HUES48 (cell line): ENCODE data around the gene PCP4L1.
"Not testable (repeated sequence)": the region's sequence is repeated elsewhere in the genome, so short reads cannot be mapped to it uniquely, and the experiment has no call there.

ENCODE experiments used
- H3K27ac ChIP-seq: one replicate; pipeline ENCODE4 v1.7.0; 2013; ENCODE audit warnings: low read depth, low read length, inconsistent platforms
- H3K27me3 ChIP-seq: 2 replicates; pipeline ENCODE4 v1.6.1; 2013; ENCODE audit warnings: mild to moderate bottlenecking, low read length; ENCODE audit not compliant: control insufficient read depth, insufficient read depth
- H3K36me3 ChIP-seq: 2 replicates; pipeline ENCODE4 v1.6.1; 2013; ENCODE audit warnings: low read length; ENCODE audit not compliant: control insufficient read depth, insufficient read depth
- H3K4me1 ChIP-seq: 2 replicates; pipeline ENCODE4 v1.6.1; 2013; ENCODE audit warnings: mild to moderate bottlenecking, low read length; ENCODE audit not compliant: control insufficient read depth, insufficient read depth
- H3K4me3 ChIP-seq: 2 replicates; pipeline ENCODE4 v1.5.1; 2013; ENCODE audit warnings: mild to moderate bottlenecking, low read depth, low read length
- H3K9ac ChIP-seq: 2 replicates; pipeline ENCODE4 v1.6.1; 2013; ENCODE audit warnings: mild to moderate bottlenecking, low read depth, low read length, moderate library complexity
- H3K9me3 ChIP-seq: 2 replicates; pipeline ENCODE4 v1.6.1; 2013; ENCODE audit warnings: low read length; ENCODE audit not compliant: control insufficient read depth, insufficient read depth

The PCP4L1 gene

DNA sequence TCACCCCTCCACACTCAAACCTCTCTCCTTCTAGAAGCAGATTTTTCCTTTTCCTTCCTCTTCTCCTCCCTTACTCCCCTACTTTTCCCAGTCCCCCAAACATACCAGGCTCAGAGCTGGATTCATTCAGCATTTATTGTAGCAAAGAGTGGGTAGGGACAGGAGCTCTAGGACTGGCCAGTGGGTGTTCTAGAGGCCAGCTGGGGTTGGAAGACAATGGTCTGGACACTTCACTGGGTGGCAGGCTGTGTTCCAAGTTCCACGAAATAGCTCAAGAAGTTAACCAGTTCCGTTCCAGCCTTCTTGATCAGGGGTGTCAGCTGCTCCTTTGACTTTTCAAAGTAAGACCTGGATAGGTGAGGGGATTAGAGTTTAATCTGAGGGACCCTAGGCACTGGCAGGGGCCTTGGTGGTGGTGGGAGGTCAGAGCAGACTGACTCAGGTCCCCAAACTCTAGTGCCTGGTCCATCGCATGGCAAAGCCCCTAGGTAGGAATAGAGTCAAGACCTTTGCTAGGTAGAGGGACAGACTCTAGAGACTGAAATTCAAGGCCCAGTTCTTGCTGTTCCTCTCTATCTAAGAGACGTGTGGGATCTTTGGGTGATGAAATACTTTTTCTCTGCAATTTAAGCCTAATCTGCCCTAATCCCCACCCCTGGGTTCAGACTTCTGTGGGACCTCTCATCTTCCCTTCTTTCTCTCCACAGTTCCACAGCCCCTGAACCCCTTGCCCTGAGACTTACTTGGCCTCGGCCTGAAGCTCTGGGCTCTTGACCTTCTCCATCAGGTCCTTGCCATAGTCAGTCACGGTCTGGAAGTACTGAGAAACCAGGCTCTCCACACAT is 36.1 kb upstream of the PCP4L1 start:
- no peaks in the 10 kb centered on the region for H3K27me3 ChIP-seq
- H3K36me3 ChIP-seq = no peaks in the 10 kb centered on the region
- no peak overlapping the region for H3K9ac ChIP-seq
- no peaks in the 10 kb centered on the region for H3K9me3 ChIP-seq
- peaks cover 17% of the 10 kb centered on the region; the same call in 1 of the 2 replicates for H3K4me1 ChIP-seq
- H3K4me3 ChIP-seq = no peak overlapping the region
- no peak overlapping the region for H3K27ac ChIP-seq

DNA sequence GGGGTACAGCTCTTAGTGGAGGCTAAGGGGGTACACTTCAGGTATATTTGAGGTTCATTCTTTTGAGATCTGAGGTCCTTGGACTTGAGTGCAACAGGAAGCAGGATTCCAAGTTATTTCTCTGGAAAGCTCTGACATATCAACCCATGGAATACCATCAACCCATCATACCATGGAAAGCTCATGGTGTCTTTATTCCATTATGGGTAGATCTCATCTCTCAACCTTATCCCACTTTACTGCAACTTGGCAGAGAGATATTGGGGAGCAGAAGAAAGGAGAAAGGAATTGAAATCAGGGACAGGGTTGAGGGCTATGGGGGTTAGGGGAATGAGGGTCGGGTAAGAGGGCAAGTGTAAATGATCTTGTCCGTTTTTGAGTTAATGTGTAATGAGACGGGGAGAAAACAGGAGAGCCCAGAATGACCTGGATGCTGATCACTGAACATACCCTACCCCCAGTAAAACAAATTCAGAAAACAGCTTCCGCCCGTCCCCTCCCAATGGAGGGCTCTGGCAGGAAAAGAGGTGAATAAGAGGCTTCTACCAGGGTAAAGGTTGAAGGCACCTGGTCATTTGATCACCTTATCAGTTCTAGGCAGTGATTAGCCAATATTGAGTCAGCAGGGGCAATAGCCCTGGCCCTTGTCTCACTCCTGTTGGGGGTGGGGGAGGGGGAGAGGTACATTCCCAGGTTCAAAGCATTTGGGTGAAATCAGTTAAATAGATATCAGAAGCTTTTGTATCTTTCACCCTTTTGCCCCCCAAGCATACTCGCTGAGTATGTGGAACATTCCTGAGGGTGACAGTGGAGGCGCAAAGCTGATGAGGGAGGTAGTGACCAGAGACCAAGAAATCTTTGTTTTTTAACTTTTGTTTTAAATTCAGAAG is 34.5 kb upstream of the PCP4L1 start:
- no peaks in the 10 kb centered on the region for H3K9me3 ChIP-seq
- H3K36me3 ChIP-seq = peaks cover 11% of the 10 kb centered on the region
- H3K27me3 ChIP-seq = no peaks in the 10 kb centered on the region
- H3K9ac ChIP-seq = no peak overlapping the region
- H3K4me3 ChIP-seq = no peak overlapping the region
- H3K27ac ChIP-seq = no peak overlapping the region
- H3K4me1 ChIP-seq = peaks cover 15% of the 10 kb centered on the region

DNA sequence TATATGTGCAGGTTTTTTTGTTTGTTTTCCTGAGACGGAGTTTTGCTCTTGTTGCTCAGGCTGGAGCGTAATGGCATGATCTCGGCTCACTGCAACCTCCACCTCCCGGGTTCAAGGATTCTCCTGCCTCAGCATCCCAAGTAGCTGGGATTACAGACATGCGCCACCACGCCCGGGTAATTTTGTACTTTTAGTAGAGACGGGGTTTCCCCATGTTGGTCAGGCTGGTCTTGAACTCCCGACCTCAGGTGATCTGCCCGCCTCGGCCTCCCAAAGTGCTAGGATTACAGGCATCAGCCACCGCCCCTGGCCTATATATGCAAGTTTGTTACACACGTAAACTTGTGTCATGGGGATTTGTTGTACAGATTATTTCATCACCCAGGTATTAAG is 33.9 kb upstream of the PCP4L1 start:
- Histone ChIP-seq H3K4me1 (peaks cover 15% of the 10 kb centered on the region), H3K36me3 (peaks cover 18% of the 10 kb centered on the region)
- H3K9me3 ChIP-seq, H3K4me3 ChIP-seq, H3K27ac ChIP-seq, H3K9ac ChIP-seq, H3K27me3 ChIP-seq: not testable (repeated sequence)

DNA sequence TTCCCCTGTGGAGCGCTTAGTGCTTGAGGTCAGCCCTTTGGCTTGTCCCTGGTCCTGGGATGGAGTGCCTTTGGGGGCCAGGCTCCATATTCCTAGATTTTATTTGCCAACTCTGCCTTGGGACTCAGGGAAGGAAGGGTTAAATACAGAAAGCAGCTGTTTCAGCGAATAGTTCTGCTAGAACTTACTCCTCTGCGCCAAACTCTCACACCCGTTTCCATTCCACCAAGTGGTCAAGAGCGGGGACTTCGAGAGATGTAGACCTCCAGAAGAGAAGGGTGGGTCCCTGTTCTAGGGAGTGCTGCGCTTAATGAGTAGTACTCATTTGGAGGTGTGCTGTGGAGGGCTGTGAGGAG is 33.4 kb upstream of the PCP4L1 start:
- Histone ChIP-seq H3K9me3 (no peaks in the 10 kb centered on the region), H3K27me3 (no peaks in the 10 kb centered on the region), H3K4me3 (no peak overlapping the region), H3K4me1 (peaks cover 15% of the 10 kb centered on the region), H3K36me3 (peaks cover 23% of the 10 kb centered on the region), H3K27ac (peak overlapping the region; percentile 30), H3K9ac (no peak overlapping the region)

DNA sequence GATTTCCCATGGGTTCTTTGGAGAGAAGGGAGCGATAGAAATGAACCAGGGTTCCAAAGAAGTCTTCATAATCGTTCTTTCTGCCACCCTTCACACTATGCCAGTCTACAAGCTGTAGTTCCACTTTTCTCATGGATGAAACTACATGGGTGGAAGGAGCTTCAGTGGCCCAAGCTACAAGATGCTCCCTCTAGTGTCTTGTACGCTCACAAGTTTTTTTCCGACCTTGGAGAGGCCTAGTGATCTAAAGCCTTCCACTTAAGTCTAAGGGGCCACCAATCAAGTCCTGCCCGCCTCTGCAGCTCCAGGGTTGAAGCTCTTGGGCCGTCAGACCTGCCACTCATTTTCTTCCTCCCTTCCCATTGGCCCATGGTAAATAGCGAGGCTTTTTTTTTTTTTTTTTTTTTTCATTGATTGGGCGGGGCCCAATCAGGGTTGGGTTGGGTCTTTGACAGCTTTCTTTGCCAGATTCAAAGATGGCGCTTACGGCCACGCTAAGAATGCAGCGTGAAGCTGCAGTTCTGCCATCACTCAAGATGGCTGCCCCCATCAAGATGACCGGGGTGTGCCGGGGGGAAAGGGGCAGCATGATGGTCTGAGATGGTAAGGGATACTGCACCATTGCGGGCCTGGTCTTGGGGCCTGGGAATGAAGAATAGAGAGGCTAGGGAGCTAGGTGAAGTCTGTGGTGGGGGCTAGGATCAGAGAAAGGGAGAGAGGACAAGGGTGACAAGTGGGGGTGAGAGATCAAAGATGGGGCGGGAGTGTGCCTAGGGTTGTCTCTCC is 32.8 kb upstream of the PCP4L1 start, which contains the start of gene TOMM40L:
TSS of gene TOMM40L (plus strand) at position 527 of the 786 bp plus-strand sequence. CDS start 430 bp downstream, outside the sequence.
- Histone ChIP-seq H3K9me3 (no peaks in the 10 kb centered on the region), H3K27me3 (no peaks in the 10 kb centered on the region), H3K9ac (peak within 1 kb of the TSS; percentile 54; the same call in 1 of the 2 replicates), H3K4me1 (peaks cover 15% of the 10 kb centered on the region), H3K36me3 (peaks cover 25% of the 10 kb centered on the region), H3K4me3 (peak within 1 kb of the TSS; percentile 86), H3K27ac (peak within 1 kb of the TSS; percentile 30)

DNA sequence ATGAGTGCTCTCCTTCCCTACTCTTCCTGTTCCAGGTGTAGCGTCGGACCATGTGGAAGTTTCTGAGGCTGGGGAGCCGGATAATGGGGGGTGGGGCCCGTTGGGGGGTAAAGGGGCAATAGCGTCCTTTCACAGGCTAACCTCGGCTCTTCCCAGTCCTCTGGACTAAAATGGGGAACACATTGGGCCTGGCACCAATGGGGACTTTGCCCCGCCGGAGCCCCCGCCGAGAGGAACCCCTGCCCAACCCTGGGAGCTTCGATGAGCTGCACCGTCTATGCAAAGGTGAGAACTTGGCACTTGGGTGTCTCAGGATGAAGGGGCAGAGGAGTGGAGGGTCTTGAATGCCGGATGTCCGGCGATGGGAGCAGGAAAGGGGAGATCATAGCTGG is 32.2 kb upstream of the PCP4L1 start:
- H3K4me1 ChIP-seq = peaks cover 15% of the 10 kb centered on the region
- peak overlapping the region; percentile 54; the same call in 1 of the 2 replicates for H3K9ac ChIP-seq
- H3K4me3 ChIP-seq = peak overlapping the region; percentile 86
- H3K27ac ChIP-seq = peak overlapping the region; percentile 7
- no peaks in the 10 kb centered on the region for H3K27me3 ChIP-seq
- peaks cover 25% of the 10 kb centered on the region for H3K36me3 ChIP-seq
- no peaks in the 10 kb centered on the region for H3K9me3 ChIP-seq

DNA sequence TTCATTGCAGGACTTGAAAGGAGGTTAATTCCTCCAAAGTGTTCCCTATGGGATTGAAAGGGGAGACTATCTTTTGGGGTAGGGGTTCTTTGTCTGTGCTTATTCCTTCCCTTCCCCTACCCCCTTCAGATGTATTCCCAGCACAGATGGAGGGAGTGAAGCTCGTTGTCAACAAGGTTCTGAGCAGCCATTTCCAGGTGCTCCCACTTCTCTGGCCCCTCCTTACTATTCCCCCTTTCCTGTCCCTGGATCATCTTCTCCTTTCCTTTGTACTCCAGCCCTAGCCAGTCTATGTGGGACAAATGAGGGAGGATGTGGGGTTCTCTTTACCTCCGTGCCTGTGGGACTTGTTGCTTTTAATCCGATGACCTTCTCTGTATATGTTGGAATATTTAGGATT is 31.8 kb upstream of the PCP4L1 start:
- Histone ChIP-seq H3K9me3 (no peaks in the 10 kb centered on the region), H3K27me3 (no peaks in the 10 kb centered on the region), H3K4me1 (peaks cover 15% of the 10 kb centered on the region), H3K27ac (peak overlapping the region; percentile 1), H3K9ac (peak overlapping the region; percentile 23; the same call in 1 of the 2 replicates), H3K36me3 (peaks cover 25% of the 10 kb centered on the region), H3K4me3 (peak overlapping the region; percentile 86)

DNA sequence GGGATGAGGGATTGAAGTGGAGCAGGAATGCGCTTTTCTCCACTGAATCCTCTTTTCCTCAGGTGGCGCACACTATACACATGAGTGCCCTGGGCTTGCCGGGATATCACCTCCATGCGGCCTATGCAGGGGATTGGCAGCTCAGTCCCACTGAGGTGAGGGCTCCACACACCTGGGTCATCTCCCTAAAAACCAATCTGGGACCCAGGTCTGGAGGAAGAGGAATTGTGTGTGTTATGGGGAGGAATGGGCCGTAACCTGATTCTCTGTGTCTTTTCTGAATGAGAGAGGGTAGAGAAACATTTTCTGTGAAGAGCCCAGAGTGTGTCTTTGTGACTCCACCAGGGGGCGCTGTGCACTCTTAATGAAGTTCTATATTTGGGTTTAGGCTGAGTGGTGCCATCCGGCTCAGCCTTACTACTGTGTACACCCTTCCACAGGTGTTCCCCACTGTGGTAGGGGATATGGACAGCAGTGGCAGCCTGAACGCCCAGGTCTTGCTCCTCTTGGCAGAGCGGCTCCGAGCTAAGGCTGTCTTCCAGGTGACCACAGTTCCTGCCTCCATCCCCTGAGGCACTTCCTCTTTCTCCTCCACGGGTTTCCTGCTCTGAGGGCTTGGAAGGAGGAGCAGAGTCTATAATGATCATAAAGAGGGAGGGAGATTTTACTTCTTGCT is 31.2 kb upstream of the PCP4L1 start:
- Histone ChIP-seq H3K9me3 (no peaks in the 10 kb centered on the region), H3K9ac (no peak overlapping the region), H3K4me3 (peak overlapping the region; percentile 86), H3K36me3 (peaks cover 25% of the 10 kb centered on the region), H3K4me1 (peaks cover 15% of the 10 kb centered on the region), H3K27me3 (no peaks in the 10 kb centered on the region), H3K27ac (peak overlapping the region; percentile 1)

DNA sequence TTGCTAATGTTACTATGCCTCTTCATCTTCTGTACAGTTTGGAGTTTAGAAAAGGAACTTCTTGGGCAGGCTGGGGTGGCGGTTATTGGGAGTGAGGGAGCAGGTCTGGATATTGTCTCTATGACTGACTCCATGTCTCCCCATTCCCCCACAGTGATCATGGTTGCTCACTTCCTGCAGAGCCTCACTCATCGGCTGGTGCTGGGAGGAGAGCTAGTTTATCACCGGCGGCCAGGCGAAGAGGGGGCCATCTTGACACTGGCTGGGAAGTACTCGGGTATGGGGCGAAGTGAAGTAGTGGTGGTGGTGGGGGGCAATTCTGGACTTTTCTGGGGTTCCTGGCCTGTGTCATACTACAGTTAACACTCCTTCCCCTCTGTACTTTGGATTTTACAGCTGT is 30.5 kb upstream of the PCP4L1 start:
- Histone ChIP-seq H3K9ac (no peak overlapping the region), H3K4me3 (no peak overlapping the region), H3K36me3 (peaks cover 25% of the 10 kb centered on the region), H3K27me3 (no peaks in the 10 kb centered on the region), H3K4me1 (peaks cover 15% of the 10 kb centered on the region), H3K27ac (no peak overlapping the region), H3K9me3 (no peaks in the 10 kb centered on the region)

DNA sequence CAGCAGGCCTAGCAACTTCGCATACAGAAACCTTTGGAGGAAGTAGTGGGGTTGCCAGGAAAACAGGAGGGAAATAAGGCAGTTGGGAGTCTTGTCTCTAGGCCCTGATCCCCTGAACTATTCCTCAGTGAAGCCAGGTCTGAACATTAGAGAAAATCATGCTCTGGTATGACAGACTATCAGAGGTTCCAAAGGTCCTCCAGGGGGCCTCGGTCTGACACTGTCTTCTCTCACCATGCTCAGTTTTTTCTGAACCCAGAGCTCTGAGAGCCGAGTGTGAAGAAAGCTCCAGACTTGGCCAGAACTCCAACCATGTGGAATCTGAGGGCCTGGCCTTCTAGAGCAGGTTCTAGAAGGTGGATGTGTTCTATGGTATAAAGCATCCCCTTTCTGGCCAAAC is 28.6 kb upstream of the PCP4L1 start:
- no peak overlapping the region for H3K4me3 ChIP-seq
- no peaks in the 10 kb centered on the region for H3K9me3 ChIP-seq
- peaks cover 15% of the 10 kb centered on the region for H3K4me1 ChIP-seq
- no peaks in the 10 kb centered on the region for H3K27me3 ChIP-seq
- H3K36me3 ChIP-seq = peaks cover 25% of the 10 kb centered on the region
- no peak overlapping the region for H3K9ac ChIP-seq
- no peak overlapping the region for H3K27ac ChIP-seq
